Measurements from ENCODE around the gene DDO. TPM values are rescaled to one million over a fixed set of nuclear protein-coding genes. Genes with fewer than 3 reads are reported as not detected.

Gene DDO
- total RNA-seq, 2 experiments from 2014 or later, result not detected

- Histone ChIP-seq H3K9me2 (ENCODE audit: insufficient read depth, low read length) (no peaks in the 10 kb centered on the region), H4K20me1 (ENCODE audit: insufficient read depth, low read length) (no peaks in the 10 kb centered on the region)
Measured at GRCh38 chr6:110432285-110432900, 17.0 kb upstream of the DDO start.

DNA sequence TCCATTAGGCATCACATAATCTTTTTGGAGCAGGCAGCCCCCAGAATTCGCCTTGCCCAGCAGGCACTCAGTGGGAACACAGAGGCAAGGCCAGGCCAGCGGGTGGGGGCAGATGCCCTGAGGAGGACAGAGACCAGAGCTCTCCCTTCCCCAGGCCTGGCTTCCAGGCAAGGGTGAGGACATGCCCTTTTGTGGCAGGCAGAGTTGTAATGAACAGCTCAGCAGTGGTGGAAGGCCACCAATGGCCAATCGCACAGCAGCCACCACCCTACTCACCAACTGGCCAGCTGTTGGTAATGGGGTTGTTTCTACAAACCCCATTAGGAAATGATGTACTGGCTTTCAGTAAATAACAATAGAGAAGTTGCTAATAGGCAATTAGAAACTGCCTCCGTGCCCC lies 15.4 kb upstream of the DDO start:
- no peaks in the 10 kb centered on the region for H3K79me2 ChIP-seq (ENCODE audit: insufficient read depth, low read depth, low read length)
- CTCF ChIA-PET (ENCODE audit: unreplicated experiment), result no interaction called here
- no peaks in the 10 kb centered on the region for H4K20me1 ChIP-seq (ENCODE audit: insufficient read depth, low read length)
- no peaks in the 10 kb centered on the region for H3K36me3 ChIP-seq (ENCODE audit: insufficient read depth, low read length)
- no peak overlapping the region for H3K4me3 ChIP-seq (ENCODE audit: low read depth, low read length, poor library complexity, severe bottlenecking)
- no peak overlapping the region for H3K4me2 ChIP-seq (ENCODE audit: low read length)
- no peak for DNase-seq (ENCODE audit: low spot score)
- no TSS peak for BruUV-seq (replicated peaks)
- POLR2A ChIA-PET, result no interaction called here
- no peak overlapping the region for H3K27ac ChIP-seq (ENCODE audit: low read depth, low read length, poor library complexity, severe bottlenecking)
- TF ChIP-seq CTCF (conservative IDR thresholded peaks at IDR 0.05; ENCODE audit: low read length), result no peak
- no peak for TF ChIP-seq EZH2phosphoT487 (IDR thresholded peaks at IDR 0.05; ENCODE audit: borderline replicate concordance, low read depth, low read length)
- no peak overlapping the region for H2AFZ ChIP-seq (ENCODE audit: low read length)
- intact Hi-C loops (cut with micrococcal nuclease; ENCODE audit: unreplicated experiment), result no loop called here
- no peaks in the 10 kb centered on the region for H3K9me2 ChIP-seq (ENCODE audit: insufficient read depth, low read length)
- H3K9me3 ChIP-seq (ENCODE audit: low read length), result no peaks in the 10 kb centered on the region
- no peaks in the 10 kb centered on the region for H3K4me1 ChIP-seq (ENCODE audit: insufficient read depth, low read length, poor library complexity, severe bottlenecking)

More at GRCh38 chr6:110432285-110432900, 17.0 kb upstream of the DDO start:
- H3K79me2 ChIP-seq (ENCODE audit: insufficient read depth, low read depth, low read length), result no peaks in the 10 kb centered on the region
- no peak overlapping the region for H2AFZ ChIP-seq (ENCODE audit: low read length)
- H3K4me3 ChIP-seq (ENCODE audit: low read depth, low read length, poor library complexity, severe bottlenecking), result no peak overlapping the region
- H3K27ac ChIP-seq (ENCODE audit: low read depth, low read length, poor library complexity, severe bottlenecking), result no peak overlapping the region
- intact Hi-C loops (cut with micrococcal nuclease; ENCODE audit: unreplicated experiment), result no loop called here
- H3K4me1 ChIP-seq (ENCODE audit: insufficient read depth, low read length, poor library complexity, severe bottlenecking), result no peaks in the 10 kb centered on the region
- DNase-seq (ENCODE audit: low spot score), result no peak
- no peaks in the 10 kb centered on the region for H3K9me3 ChIP-seq (ENCODE audit: low read length)
- H3K36me3 ChIP-seq (ENCODE audit: insufficient read depth, low read length), result no peaks in the 10 kb centered on the region
- CTCF ChIA-PET (ENCODE audit: unreplicated experiment), result no interaction called here
- no TSS peak for BruUV-seq (replicated peaks)
- POLR2A ChIA-PET, result interaction anchor here (0.6 kb wide), 1 partner anchor 538 kb away, joined by 3 read pairs; no protein-coding TSS in a partner anchor
- H3K4me2 ChIP-seq (ENCODE audit: low read length), result no peak overlapping the region
- TF ChIP-seq CTCF (conservative IDR thresholded peaks at IDR 0.05; ENCODE audit: low read length) (no peak), EZH2phosphoT487 (IDR thresholded peaks at IDR 0.05; ENCODE audit: borderline replicate concordance, low read depth, low read length) (no peak)

DNA sequence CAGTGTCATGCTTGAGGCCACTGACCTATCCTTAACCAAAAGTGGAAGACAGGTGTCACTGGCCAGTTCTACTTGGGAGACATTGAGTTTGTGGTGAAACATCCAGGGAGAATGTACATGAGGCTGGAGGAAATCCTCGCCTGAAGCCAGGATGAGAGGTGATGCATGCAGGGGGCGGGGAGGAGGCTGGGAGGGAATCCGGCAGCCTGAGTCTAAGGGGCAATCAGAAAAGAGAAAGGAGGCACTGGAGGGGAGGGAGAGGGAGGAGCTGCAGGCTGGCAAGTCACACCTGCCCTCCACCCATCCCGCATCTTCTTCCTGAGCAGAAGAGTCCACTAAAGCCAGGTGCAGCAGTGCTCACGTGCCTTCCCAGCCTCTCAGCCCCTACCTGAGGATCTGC lies 14.9 kb upstream of the DDO start:
- Histone ChIP-seq H3K27ac (ENCODE audit: low read depth, low read length, poor library complexity, severe bottlenecking) (no peak overlapping the region), H3K4me1 (ENCODE audit: insufficient read depth, low read length, poor library complexity, severe bottlenecking) (no peaks in the 10 kb centered on the region), H3K4me2 (ENCODE audit: low read length) (no peak overlapping the region), H2AFZ (ENCODE audit: low read length) (no peak overlapping the region), H3K36me3 (ENCODE audit: insufficient read depth, low read length) (no peaks in the 10 kb centered on the region), H3K9me3 (ENCODE audit: low read length) (no peaks in the 10 kb centered on the region), H4K20me1 (ENCODE audit: insufficient read depth, low read length) (no peaks in the 10 kb centered on the region), H3K4me3 (ENCODE audit: low read depth, low read length, poor library complexity, severe bottlenecking) (no peak overlapping the region), H3K9me2 (ENCODE audit: insufficient read depth, low read length) (no peaks in the 10 kb centered on the region), H3K79me2 (ENCODE audit: insufficient read depth, low read depth, low read length) (no peaks in the 10 kb centered on the region)
- CTCF ChIA-PET (ENCODE audit: unreplicated experiment), result no interaction called here
- intact Hi-C loops (cut with micrococcal nuclease; ENCODE audit: unreplicated experiment), result no loop called here
- POLR2A ChIA-PET, result no interaction called here
- BruUV-seq (replicated peaks), result no TSS peak
- DNase-seq (ENCODE audit: low spot score), result no peak
- TF ChIP-seq CTCF (conservative IDR thresholded peaks at IDR 0.05; ENCODE audit: low read length) (no peak), EZH2phosphoT487 (IDR thresholded peaks at IDR 0.05; ENCODE audit: borderline replicate concordance, low read depth, low read length) (no peak)
